OCI-LY1 (cell line): ENCODE results near the gene ARHGAP28.

Source experiments
- H2AFZ ChIP-seq: fragments of 200-600 bp; sonication (generic), shearing (Covaris generic); 2 replicates; pipeline ENCODE4 v1.6.0; 2014; ENCODE audit warnings: antibody characterized with exemption, mild to moderate bottlenecking, low read length
- H3F3A ChIP-seq: fragments of 200-600 bp; sonication (generic), shearing (Covaris generic); 2 replicates; pipeline ENCODE4 v1.6.0; 2014; ENCODE audit warnings: mild to moderate bottlenecking, antibody characterized with exemption, low read length, moderate library complexity; ENCODE audit not compliant: insufficient read depth
- H3K27ac ChIP-seq: fragments of 200-600 bp; sonication (generic); 2 replicates; pipeline ENCODE4 v1.5.1; 2014; ENCODE audit warnings: low read length, mixed run types, mild to moderate bottlenecking, low read depth; ENCODE audit not compliant: poor library complexity, severe bottlenecking
- H3K27me3 ChIP-seq: fragments of 200-600 bp; sonication (generic); 2 replicates; pipeline ENCODE4 v1.6.0; 2014; ENCODE audit warnings: antibody characterized with exemption, mild to moderate bottlenecking, low read length, moderate library complexity; ENCODE audit not compliant: insufficient read depth
- H3K36me3 ChIP-seq: fragments of 200-600 bp; sonication (generic); 2 replicates; pipeline ENCODE4 v1.6.1; 2014; ENCODE audit warnings: mild to moderate bottlenecking, antibody characterized with exemption, low read length, moderate library complexity, mixed read lengths; ENCODE audit not compliant: insufficient read depth
- H3K4me1 ChIP-seq: fragments of 200-600 bp; sonication (generic); 2 replicates; pipeline ENCODE4 v1.5.1; 2014; ENCODE audit warnings: mild to moderate bottlenecking, low read length, moderate library complexity; ENCODE audit not compliant: insufficient read depth, severe bottlenecking
- H3K4me2 ChIP-seq: fragments of 200-600 bp; sonication (generic), shearing (Covaris generic); 2 replicates; pipeline ENCODE4 v1.6.1; 2014; ENCODE audit warnings: low read length
- H3K4me3 ChIP-seq: fragments of 200-600 bp; sonication (generic); 2 replicates; pipeline ENCODE4 v1.5.1; 2014; ENCODE audit warnings: low read length, low read depth, mild to moderate bottlenecking, mixed read lengths; ENCODE audit not compliant: poor library complexity, severe bottlenecking
- H3K79me2 ChIP-seq: fragments of 200-600 bp; shearing (Covaris generic); 2 replicates; pipeline ENCODE4 v1.6.1; 2016; ENCODE audit warnings: mixed run types, low read length, mixed read lengths; ENCODE audit not compliant: insufficient read depth
- H3K9ac ChIP-seq: fragments of 200-600 bp; sonication (generic), shearing (Covaris generic); 2 replicates; pipeline ENCODE4 v1.6.1; 2014; ENCODE audit warnings: mild to moderate bottlenecking, low read length, mixed read lengths
- H3K9me2 ChIP-seq: fragments of 200-600 bp; sonication (generic), shearing (Covaris generic); 2 replicates; pipeline ENCODE4 v1.6.1; 2014; ENCODE audit warnings: low read depth, mild to moderate bottlenecking, low read length, mixed read lengths
- H3K9me3 ChIP-seq: fragments of 200-600 bp; shearing (Covaris generic); 2 replicates; pipeline ENCODE4 v1.6.1; 2014; ENCODE audit warnings: low read length, mixed read lengths
- H4K20me1 ChIP-seq: fragments of 200-600 bp; sonication (generic), shearing (Covaris generic); 2 replicates; pipeline ENCODE4 v1.6.0; 2016; ENCODE audit warnings: mild to moderate bottlenecking, low read length; ENCODE audit not compliant: insufficient read depth
- EZH2 ChIP-seq: fragments of 200-600 bp; sonication (generic), shearing (Covaris generic); IDR thresholded peaks from 2 replicates; pipeline ENCODE4 v1.8.0; 2017; ENCODE audit warnings: borderline replicate concordance, mixed run types, mild to moderate bottlenecking, antibody characterized with exemption, low read length, moderate library complexity, mixed read lengths
- TF ChIP-seq, protein P1 (sequence below): fragments of 200-600 bp; sonication (generic), shearing (Covaris generic); IDR thresholded peaks from 2 replicates; pipeline ENCODE4 v1.5.1; 2017; ENCODE audit warnings: mild to moderate bottlenecking, antibody characterized with exemption, low read length, moderate library complexity, mixed read lengths

ARHGAP28 gene

GRCh38 chr18:6871566-6871965 lies 142.1 kb downstream of the ARHGAP28 start:
- H3K79me2 ChIP-seq, result no peaks in the 10 kb centered on the region
- TF ChIP-seq, protein P1, sequence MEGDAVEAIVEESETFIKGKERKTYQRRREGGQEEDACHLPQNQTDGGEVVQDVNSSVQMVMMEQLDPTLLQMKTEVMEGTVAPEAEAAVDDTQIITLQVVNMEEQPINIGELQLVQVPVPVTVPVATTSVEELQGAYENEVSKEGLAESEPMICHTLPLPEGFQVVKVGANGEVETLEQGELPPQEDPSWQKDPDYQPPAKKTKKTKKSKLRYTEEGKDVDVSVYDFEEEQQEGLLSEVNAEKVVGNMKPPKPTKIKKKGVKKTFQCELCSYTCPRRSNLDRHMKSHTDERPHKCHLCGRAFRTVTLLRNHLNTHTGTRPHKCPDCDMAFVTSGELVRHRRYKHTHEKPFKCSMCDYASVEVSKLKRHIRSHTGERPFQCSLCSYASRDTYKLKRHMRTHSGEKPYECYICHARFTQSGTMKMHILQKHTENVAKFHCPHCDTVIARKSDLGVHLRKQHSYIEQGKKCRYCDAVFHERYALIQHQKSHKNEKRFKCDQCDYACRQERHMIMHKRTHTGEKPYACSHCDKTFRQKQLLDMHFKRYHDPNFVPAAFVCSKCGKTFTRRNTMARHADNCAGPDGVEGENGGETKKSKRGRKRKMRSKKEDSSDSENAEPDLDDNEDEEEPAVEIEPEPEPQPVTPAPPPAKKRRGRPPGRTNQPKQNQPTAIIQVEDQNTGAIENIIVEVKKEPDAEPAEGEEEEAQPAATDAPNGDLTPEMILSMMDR, result no peak
- TF ChIP-seq EZH2, result no peak
- no peaks in the 10 kb centered on the region for H3K9me2 ChIP-seq
- no peaks in the 10 kb centered on the region for H3K27me3 ChIP-seq
- no peaks in the 10 kb centered on the region for H3K36me3 ChIP-seq
- no peak overlapping the region for H3K9ac ChIP-seq
- no peak overlapping the region for H3K4me2 ChIP-seq
- no peaks in the 10 kb centered on the region for H3K9me3 ChIP-seq
- no peaks in the 10 kb centered on the region for H3K4me1 ChIP-seq
- no peaks in the 10 kb centered on the region for H3F3A ChIP-seq
- no peak overlapping the region for H3K27ac ChIP-seq
- no peak overlapping the region for H2AFZ ChIP-seq
- H3K4me3 ChIP-seq, result no peak overlapping the region
- no peaks in the 10 kb centered on the region for H4K20me1 ChIP-seq

- no peak overlapping the region for H3K4me2 ChIP-seq
- H3K36me3 ChIP-seq, result no peaks in the 10 kb centered on the region
- H3K9me3 ChIP-seq, result no peaks in the 10 kb centered on the region
- no peak overlapping the region for H3K4me3 ChIP-seq
- TF ChIP-seq, protein P1, result no peak
- no peak for TF ChIP-seq EZH2
- no peaks in the 10 kb centered on the region for H3K79me2 ChIP-seq
- no peak overlapping the region for H3K9ac ChIP-seq
- no peaks in the 10 kb centered on the region for H3K27me3 ChIP-seq
- no peaks in the 10 kb centered on the region for H3K4me1 ChIP-seq
- H4K20me1 ChIP-seq, result no peaks in the 10 kb centered on the region
- no peak overlapping the region for H3K27ac ChIP-seq
- no peaks in the 10 kb centered on the region for H3K9me2 ChIP-seq
- H2AFZ ChIP-seq, result no peak overlapping the region
- H3F3A ChIP-seq, result no peaks in the 10 kb centered on the region
Measured at GRCh38 chr18:6873040-6873751, 143.7 kb downstream of the ARHGAP28 start.

- TF ChIP-seq, protein P1, result no peak
- TF ChIP-seq EZH2, result no peak
- H3K4me1 ChIP-seq, result no peaks in the 10 kb centered on the region
- no peaks in the 10 kb centered on the region for H3K9me2 ChIP-seq
- H3K36me3 ChIP-seq, result no peaks in the 10 kb centered on the region
- H3K27ac ChIP-seq, result no peak overlapping the region
- no peak overlapping the region for H3K9ac ChIP-seq
- no peaks in the 10 kb centered on the region for H3F3A ChIP-seq
- no peak overlapping the region for H3K4me3 ChIP-seq
- no peaks in the 10 kb centered on the region for H4K20me1 ChIP-seq
- no peaks in the 10 kb centered on the region for H3K9me3 ChIP-seq
- H2AFZ ChIP-seq, result no peak overlapping the region
- no peaks in the 10 kb centered on the region for H3K79me2 ChIP-seq
- no peaks in the 10 kb centered on the region for H3K27me3 ChIP-seq
- no peak overlapping the region for H3K4me2 ChIP-seq
Measured at GRCh38 chr18:6874315-6874714, 144.8 kb downstream of the ARHGAP28 start.
